ENCODE data around the gene PRKD1.
"Not testable (repeated sequence)": the region's sequence is repeated elsewhere in the genome, so short reads cannot be mapped to it uniquely, and the experiment has no call there.

The PRKD1 gene

DNA sequence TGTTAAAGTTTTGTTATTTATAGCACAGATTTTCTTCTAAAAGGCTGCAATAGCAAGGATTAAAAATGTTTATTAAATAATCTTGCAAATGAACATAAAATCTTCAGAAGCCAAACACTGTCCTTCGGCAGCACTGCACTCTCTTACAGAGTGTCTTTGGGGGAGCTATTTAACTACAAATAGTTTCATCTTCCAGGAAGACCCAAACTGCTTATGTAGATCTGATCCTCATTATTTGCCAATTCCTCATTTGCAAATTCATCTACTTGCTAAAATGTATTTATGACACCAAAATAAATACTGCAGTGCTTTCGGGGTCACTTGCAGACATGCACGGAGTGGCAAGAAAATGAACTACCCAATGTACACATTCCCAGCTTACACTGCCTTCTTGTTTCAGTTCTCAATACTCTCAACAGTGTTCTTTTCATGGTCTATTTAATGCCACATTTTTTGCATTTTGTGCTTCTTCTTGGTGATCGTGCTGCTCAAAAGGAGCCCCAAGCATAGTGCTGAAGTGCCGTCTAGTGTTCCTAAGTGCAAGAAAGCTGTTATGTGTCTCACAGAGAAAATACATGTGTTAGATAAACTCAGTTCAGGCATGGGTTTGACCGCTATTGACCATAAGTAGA, 128.1 kb downstream of the PRKD1 start:
- DNase-seq (ENCODE audit: low spot score), result no peak
- FAIRE-seq, result no peak

DNA sequence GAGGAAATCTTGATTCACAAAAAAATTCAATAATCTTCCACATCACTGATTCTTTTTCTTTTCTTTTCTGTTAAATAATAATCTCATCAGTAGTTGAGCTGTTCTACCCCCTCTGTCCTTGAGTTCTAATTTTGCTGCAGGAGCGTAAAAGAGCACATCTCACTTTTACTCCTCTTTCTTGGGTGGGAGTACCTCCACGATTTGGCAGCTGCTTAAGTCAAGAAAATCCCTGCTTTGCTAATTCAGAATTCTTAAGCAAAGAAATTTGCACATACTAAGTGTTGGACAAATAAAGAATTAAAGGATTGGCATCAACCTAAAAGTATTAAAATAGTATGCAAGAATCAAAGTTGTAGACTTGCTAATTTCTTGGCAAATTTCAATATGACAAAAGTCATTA, 128.8 kb downstream of the PRKD1 start:
- FAIRE-seq (no peak), DNase-seq (ENCODE audit: low spot score) (no peak)

- DNase-seq (ENCODE audit: low spot score) (no peak), FAIRE-seq (no peak)
Observed at GRCh38 chr14:29798108-29798663, 129.5 kb downstream of the PRKD1 start.

- DNase-seq (ENCODE audit: low spot score) (no peak), FAIRE-seq (no peak)
Observed at GRCh38 chr14:29796853-29797252, 130.8 kb downstream of the PRKD1 start.

GRCh38 chr14:29789475-29789874, 138.2 kb downstream of the PRKD1 start:
- FAIRE-seq (no peak), DNase-seq (ENCODE audit: low spot score) (no peak)

GRCh38 chr14:29788093-29788492, 139.6 kb downstream of the PRKD1 start:
- no peak for DNase-seq (ENCODE audit: low spot score)
- FAIRE-seq, result no peak

DNA sequence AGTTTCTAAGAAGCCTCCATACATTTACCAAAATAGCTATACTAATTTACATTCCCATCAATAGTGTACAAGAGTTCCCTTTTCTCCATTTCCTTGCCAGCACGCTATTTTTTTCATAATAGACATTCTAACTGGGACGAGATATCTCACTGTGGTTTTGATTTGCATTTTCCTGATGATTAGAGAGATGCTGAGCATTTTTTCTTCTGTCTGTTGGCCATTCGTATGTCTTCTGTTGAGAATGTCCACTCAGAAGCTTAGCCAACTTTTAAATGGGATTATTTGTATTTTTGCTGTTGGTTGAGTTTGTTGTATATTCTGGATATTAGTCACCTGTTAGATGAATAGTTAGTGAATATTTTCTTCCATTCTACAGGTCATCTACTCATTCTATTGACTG, 144.1 kb downstream of the PRKD1 start:
- DNase-seq (ENCODE audit: low spot score), result no peak
- no peak for FAIRE-seq

- DNase-seq (ENCODE audit: low spot score) (no peak), FAIRE-seq (no peak)
Observed at GRCh38 chr14:29782041-29782440, 145.6 kb downstream of the PRKD1 start.

DNA sequence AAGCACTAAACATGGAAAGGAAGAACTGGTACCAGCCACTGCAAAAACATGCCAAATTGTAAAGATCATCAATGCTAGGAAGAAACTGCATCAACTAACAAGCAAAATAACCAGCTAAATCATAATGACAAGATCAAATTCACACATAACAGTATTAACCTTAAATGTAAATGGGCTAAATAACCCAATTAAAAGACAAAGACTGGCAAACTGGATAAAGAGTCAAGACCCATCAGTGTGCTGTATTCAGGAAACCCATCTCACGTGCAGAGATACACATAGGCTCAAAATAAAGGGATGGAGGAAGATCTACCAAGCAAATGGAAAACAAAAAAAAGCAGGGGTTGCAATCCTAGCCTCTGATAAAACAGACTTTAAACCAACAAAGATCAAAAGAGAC, 150.5 kb downstream of the PRKD1 start:
- not testable (repeated sequence) for FAIRE-seq; DNase-seq (ENCODE audit: low spot score)

DNA sequence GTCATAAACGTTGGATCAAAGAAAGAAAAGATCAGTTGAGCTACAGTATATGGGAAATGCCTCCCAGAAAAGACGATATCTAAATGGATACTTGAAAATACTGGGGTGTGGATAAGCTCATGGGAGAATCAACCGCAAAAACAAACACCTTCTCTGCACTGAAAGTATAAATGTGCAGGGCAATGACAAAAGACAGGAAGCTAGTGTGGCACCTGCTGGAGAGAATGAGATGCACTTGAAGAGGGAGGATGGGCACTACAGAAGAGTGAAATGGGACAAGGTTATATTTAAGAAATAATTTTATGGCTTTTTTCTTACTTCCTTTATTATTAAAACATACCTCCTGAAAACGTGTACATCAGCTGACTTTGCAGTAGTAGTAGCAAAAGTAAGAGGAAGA, 153.7 kb downstream of the PRKD1 start:
- DNase-seq (ENCODE audit: low spot score) (no peak), FAIRE-seq (no peak)

DNA sequence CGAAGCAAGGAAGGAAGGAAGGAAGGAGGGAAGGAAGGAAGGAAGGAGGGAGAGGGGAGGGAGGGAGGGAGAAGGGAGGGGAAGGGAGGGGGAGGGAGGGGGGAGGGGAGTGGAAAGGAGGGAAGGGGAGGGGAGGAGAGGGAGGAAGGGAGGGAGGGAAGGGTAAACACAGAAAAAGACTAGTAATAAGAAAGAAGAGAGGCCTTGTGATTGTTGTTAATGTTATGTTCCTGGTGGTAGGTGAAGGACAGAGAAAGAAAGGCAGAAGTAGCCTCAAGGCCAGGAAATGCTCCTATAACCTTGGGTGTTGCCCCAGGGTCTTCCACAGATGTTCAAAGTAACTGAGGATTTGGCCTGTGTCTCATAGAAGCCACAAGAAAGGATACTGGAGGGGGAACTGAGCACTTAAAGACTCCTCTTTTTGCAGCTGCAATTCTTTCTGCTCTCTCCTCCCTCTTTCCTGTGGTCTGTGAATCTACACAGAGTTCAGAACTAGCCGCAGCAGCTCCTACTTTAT, 164.2 kb downstream of the PRKD1 start:
- DNase-seq (ENCODE audit: low spot score) (no peak), FAIRE-seq (no peak)

- FAIRE-seq, result no peak
- DNase-seq (ENCODE audit: low spot score), result no peak
Observed at GRCh38 chr14:29759521-29760340, 167.9 kb downstream of the PRKD1 start.

- no peak for DNase-seq (ENCODE audit: low spot score)
- no peak for FAIRE-seq
Observed at GRCh38 chr14:29757711-29758233, 169.9 kb downstream of the PRKD1 start.

DNA sequence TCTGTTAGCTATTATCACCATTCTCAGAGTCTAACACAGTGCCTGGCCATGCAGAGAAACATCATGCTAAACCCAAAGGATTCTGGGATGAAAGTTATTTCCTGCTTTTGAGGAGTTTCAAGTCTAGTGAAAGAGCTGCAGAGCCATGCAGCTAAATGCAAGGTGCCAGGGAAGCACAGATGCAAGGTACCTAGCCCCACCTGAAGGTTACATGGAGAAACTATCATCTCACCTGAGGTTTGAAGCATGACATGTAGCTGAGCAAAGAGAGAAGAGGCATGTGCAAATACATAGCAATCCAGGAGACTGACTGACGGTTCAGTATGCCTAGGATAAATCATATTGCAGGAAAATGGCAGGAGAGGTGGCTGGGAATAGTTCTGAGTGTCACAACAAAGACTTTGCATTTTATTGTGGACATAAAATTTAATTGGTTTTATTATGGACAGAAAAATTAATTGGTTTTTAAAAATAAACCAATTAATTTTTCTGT, 170.4 kb downstream of the PRKD1 start:
- DNase-seq (ENCODE audit: low spot score) (no peak), FAIRE-seq (no peak)

- FAIRE-seq (no peak), DNase-seq (ENCODE audit: low spot score) (no peak)
Observed at GRCh38 chr14:29756019-29756385, 171.6 kb downstream of the PRKD1 start.

DNA sequence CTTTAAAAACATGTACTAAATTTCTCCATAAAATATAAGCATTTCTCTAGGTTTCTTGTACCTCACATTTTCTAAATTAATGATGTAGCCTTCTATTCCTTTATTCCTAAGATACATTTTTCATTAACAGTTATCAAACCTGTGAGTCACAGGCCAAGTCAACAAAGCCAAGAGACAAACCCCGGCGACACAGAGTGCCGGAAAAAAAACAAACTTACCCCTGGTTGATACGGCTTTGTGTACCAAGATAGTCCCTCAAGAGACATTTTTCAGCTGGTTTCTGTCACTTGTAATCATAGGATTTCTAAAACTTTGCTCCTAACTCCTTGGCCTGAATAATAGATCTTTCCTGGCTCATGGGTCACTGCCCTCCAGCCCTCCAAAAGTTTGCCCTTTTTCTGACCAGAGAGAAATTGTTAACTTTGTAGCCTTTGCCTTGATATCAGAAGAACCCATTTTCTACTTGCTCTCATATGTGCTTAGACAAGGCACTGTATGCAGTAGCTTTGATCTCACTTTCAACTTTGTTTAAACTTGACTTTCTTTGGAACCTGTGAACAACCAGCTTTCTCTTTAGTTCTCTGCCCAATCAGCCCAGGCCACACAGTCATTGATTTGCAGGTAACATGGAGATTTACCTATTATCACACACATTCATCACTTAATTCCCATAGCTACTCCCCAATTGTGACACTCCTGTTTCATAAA, 172.2 kb downstream of the PRKD1 start:
- DNase-seq (ENCODE audit: low spot score) (no peak), FAIRE-seq (no peak)

GRCh38 chr14:29754134-29754533, 173.5 kb downstream of the PRKD1 start:
- FAIRE-seq, result no peak
- no peak for DNase-seq (ENCODE audit: low spot score)

- FAIRE-seq (no peak), DNase-seq (ENCODE audit: low spot score) (no peak)
Observed at GRCh38 chr14:29752221-29752923, 175.3 kb downstream of the PRKD1 start.

GRCh38 chr14:29749829-29750228, 177.8 kb downstream of the PRKD1 start:
- DNase-seq (ENCODE audit: low spot score) (no peak), FAIRE-seq (no peak)

DNA sequence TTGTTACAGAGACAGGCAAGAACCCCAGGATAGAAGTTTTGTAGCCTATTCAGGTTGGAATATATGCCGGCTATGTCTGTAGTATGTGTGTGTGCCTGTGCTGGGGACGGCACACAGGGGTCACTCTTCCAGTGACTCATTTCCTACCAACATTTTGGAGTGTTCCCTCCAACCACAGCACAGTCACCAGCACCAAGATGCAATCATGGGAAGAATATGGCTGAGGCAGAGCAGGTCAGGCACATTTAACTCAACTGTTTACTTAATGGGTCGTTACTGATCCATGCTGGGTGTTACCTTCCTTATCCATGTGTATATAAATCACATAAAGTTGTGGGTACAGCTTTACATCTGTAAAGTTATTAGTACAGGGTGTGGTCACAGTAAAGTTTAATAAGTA, 178.3 kb downstream of the PRKD1 start:
- peak; percentile 32 for DNase-seq (ENCODE audit: low spot score)
- no peak for FAIRE-seq

DNA sequence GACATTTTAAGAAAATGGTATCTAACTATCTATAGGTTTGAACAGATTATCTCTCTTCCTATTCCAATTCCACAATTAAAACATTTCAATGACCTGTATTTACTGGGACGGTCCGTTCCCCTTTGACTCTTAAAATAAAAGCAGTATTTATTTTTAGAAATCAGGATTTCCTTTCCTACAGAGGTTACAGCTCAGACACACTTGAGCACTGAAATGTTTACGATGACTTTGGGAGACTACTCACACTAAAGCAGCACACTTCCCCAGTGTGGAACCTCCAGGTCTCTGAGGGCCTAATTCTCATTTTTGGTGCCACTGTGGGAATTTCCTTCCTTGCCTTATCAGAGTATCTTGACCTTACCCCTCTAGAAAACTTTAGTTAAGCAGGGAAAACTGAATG, 181.8 kb downstream of the PRKD1 start:
- no peak for FAIRE-seq
- DNase-seq (ENCODE audit: low spot score), result no peak
